ENCODE measurements around the gene GALNT15.

GALNT15 gene

DNA sequence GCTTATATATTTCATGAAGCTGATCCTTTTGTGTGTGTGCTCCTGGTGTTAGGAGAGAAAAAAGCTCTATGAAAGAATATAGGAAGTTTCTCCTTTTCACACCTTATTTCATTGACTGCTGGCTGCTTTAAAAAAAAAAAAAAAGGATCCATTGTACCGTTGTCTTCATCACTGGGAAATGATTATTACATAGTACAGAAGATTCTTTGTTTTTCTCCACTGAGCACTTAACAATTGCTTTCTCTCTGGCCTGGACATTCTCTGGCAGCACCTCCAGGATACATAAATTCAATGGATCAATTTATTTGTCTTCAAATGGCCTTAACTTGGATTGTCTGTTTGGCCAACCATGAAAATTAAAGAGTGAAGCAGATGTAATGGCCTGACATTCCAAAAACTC lies 53.1 kb downstream of the GALNT15 start:
- no peak for DNase-seq (ENCODE audit: low read depth)

- DNase-seq (ENCODE audit: low read depth): no peak
Observed at GRCh38 chr3:16229681-16230080, 55.2 kb downstream of the GALNT15 start.

- no peak for DNase-seq (ENCODE audit: low read depth)
Observed at GRCh38 chr3:16231983-16232382, 57.5 kb downstream of the GALNT15 start.

GRCh38 chr3:16233806-16234205 lies 59.3 kb downstream of the GALNT15 start:
- DNase-seq (ENCODE audit: low read depth): no peak

- no peak for DNase-seq (ENCODE audit: low read depth)
Observed at GRCh38 chr3:16234281-16234680, 59.8 kb downstream of the GALNT15 start.

DNA sequence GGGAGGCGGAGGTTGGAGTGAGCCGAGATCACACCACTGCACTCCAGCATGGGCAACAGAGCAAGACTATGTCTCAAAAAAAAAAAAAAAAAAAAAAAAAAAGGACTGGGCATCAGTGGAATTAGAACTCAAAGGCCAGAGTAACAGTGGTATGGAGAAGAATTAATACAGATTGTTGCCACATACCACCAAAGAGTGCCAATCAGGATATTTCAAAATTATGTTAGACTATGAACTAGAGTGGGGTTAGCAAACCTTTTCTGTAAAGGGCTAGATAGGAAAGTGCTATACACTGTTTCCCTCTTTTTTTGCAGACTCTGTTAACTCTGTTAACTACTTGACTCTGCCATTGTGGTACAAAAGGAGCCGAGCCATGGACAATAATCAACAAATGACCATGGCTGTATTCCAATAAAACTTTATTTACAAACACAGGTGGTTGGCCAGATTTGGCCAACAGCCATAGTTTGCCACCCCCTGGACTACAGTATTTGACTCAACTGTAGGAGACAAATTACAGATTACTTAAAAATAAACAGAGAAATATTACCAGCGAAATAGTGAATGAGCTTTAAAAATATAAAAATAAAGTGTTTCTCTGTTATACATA lies 61.7 kb downstream of the GALNT15 start:
- DNase-seq (ENCODE audit: low read depth): no peak

- no peak for DNase-seq (ENCODE audit: low read depth)
Observed at GRCh38 chr3:16236856-16237393, 62.4 kb downstream of the GALNT15 start.

GRCh38 chr3:16239086-16239770 lies 64.7 kb downstream of the GALNT15 start:
- no peak for DNase-seq (ENCODE audit: low read depth)

GRCh38 chr3:16239780-16240179 lies 65.3 kb downstream of the GALNT15 start:
- no peak for DNase-seq (ENCODE audit: low read depth)

DNA sequence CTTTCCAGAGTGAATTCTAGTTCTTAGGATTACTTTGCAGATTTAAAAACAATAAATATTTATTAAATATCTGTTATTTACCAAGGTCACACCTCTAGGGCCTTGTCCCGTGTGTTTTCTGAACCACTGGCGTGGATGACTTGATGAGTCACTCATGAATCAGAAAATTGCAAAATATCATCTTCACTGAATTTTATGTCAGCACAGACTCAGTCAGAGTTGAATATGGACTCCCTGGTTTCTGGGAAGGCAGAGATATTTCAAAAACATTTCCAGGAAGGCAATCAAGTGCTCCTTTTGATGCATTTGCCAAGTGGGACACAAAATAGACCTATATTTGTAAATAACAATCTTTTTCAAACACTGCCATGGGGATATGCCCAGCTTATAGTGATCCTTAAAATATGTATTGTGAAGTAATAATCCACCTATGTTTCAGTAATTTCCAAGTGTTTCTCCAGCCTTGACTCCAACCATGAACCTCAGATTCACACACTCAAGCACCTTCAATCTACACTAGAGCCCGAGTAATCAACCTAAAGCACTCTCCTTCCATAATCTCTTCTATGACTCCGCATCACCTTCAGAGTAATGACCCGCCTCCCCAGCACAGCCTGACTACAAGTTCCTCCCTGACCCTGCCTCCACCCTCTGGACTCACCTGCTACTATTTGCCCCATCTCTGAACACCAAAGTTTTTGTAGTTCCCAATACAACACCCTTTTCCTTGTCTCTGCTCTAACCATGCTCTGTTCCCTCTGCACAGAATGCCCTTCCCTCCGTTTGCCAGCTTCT lies 65.9 kb downstream of the GALNT15 start:
- DNase-seq (ENCODE audit: low read depth): peak; percentile 78

DNA sequence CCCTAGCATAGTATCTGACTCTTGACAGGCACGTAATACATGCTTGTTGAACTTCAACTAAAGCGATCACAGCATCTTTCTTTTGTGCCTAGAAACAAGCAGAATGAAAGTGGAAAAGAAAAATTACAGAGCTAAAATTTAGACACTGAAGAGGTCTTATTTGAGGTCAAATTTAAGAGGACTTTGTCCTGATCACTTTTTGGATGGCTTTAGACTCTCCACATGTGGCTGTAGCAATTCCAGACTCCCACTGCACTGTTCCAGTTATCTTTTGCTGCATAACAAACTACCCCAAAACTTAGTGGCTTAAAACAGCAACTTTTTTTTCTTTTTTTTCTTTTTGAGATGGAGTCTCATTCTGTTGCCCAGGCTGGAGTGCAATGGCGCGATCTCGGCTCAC lies 66.7 kb downstream of the GALNT15 start:
- DNase-seq (ENCODE audit: low read depth): no peak

- DNase-seq (ENCODE audit: low read depth): no peak
Observed at GRCh38 chr3:16242177-16242576, 67.7 kb downstream of the GALNT15 start.

GRCh38 chr3:16243706-16244490 lies 69.4 kb downstream of the GALNT15 start:
- no peak for DNase-seq (ENCODE audit: low read depth)

- no peak for DNase-seq (ENCODE audit: low read depth)
Observed at GRCh38 chr3:16245609-16246008, 71.1 kb downstream of the GALNT15 start.

GRCh38 chr3:16247282-16248061 lies 73.0 kb downstream of the GALNT15 start:
- DNase-seq (ENCODE audit: low read depth): peak; percentile 72

- DNase-seq (ENCODE audit: low read depth): no peak
Observed at GRCh38 chr3:16248556-16248955, 74.1 kb downstream of the GALNT15 start.

DNA sequence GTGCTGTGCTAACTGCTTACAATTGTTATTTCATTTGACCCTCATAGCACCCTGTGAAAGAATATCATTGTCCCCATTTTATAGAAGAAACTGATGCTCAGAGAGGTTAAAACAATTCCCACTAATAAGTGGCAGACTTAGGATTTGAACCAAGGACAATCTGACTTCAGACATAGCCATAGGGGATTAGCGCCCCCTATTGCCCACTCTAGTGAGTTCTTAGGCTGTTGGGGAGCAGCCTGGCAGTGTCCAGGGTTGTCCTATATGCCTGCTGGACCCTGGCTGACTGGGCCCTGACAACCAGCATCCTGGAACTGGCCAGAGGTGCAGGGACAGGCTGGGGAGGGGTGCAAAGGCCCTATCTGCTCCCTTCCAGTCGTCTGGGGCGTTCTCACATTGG lies 74.9 kb downstream of the GALNT15 start:
- no peak for DNase-seq (ENCODE audit: low read depth)

- no peak for DNase-seq (ENCODE audit: low read depth)
Observed at GRCh38 chr3:16249886-16250285, 75.4 kb downstream of the GALNT15 start.

DNA sequence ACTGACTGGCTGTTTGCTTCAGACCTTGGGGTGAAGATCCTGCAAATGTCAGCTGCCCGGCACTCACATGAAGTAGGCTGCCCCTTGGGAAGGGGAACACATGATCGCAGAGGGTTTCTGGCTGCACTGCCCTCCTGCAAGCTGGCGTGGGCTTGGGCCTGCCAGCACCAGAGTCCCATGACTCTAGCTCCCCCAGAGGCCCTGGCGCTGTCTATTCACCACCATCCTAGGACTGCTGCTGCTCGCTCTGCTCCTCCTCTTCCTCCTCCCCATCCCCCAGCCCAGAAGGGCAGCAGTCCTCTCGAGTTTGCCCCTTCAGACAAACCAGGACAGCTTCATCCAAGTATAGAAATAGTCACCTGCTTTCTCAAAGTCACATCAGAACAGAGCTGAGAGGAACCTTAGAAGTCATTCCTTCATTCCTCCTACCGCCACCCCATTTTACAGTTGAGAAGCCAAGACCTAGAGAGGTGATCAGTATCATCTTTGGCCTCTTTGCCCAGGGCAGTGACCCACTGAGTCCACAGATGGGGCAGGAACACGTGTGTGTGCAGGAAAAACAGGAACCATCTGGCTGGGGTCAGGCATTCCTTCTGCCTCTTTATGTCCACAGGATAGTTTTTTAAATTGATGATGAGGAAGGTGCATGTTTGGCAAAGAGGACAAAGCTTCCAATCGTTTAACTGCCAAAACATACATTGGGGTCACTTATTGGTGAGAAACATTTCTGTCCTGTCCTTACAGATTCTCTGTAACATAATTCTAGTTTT lies 77.0 kb downstream of the GALNT15 start:
- DNase-seq (ENCODE audit: low read depth): no peak

DNA sequence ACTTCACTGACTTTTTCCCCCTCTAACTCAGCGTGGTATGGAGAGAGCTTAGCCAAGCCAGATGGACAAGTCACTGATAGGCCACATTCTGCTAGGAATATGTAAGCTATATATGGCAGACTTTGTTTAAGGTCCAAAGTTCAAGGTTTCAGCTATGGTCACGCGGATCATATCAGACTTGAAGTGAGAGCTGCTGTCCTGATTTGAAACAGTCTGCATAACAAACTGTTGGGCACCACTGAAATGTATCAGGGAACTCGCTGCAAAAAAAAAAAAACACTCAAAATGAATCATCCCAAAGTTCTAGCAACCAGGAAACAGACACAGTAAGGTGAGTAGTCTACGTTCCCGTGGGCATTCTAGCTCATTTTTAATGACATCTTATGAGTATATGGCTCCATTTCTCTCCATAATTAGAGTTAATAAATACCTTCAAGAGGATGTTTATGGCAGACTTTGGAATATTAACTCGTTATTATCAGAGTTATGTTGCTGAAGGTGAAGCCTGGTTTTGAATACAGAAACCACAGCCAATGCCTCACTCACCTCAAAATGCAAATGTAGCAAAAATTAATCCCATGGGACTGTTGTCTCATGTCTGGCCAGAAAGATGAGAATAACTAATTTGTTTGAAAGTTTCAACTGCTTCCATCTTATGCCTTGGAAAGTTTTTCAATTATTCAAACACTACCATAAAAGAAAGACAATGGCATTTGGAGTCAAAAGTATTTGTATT lies 77.9 kb downstream of the GALNT15 start:
- DNase-seq (ENCODE audit: low read depth): no peak
